NCI-H2029 (cell line): ENCODE measurements around the gene TXNDC11.

Source experiments
- DNase-seq: peaks from one replicate; lab custom pipeline; 2025; lab: John Stamatoyannopoulos, UW

Gene TXNDC11

DNA sequence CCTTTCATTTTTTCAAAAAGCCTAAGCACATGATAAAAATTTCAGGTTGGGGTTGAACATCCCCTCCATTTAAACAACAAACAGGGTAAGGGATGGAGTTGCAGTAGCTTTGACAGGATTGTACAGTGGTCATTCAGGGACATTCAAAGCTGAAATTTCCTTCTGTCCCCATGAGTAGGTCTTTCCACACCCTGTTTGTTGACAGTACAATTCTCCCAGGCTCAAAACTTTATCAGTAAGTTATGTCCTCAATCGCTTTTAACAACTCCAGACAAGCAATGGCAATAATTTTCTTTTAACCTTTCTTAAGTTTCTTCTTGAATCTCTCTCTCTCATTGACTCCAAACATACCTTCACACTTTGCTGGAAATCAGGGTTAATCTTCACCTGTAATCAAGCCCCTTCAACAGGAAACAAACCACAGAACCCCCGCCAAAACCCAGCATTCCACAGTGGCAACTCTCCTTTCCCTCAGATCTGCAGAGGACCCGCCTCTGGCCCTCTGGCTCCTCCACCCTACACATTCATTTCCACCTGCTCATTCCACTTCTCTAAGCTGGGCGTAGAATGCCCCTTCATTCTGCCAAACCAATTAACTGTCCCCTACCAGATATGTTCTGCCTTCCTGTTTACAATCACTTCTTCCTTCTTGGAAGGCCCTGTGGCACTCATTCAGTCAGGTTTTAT is 20.7 kb downstream of the TXNDC11 start:
- DNase-seq: no peak

DNA sequence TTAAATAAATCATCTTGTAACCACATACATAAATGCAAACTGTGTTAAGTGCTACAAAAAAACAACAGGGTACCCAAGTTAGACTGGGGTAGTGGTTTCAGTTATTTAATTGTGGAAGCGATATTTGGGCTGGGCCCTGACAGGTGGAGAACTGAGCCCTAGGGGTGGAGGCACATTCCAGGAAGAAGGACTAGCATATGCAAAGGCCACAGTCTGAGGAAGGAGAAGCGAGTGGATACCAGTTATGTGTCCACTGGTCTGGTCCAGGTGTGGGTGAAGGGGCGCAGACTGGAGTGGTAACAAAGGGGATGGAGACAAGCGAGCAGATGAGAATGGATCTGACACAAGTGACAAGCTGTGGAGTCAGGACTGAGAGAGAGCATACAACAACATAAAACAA is 22.9 kb downstream of the TXNDC11 start:
- no peak for DNase-seq

DNA sequence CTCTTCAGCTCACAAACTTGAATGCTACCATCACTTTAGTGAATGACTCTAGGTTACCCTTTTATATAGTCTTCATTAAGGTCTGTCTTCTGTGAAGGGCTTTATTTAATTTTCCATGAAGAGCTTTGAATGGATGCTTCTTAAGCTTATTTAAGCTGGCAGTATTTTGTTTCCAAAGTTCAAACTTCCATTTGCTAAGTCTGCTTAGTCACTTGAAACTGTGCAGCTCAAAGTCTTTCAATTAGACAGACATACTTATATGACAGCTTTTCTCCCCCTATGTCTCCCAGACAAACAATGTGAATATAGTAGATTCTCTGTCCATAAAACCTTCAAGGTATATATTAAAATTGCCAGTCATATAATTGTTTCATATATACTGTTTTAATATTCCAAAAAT is 23.5 kb downstream of the TXNDC11 start:
- no peak for DNase-seq

DNA sequence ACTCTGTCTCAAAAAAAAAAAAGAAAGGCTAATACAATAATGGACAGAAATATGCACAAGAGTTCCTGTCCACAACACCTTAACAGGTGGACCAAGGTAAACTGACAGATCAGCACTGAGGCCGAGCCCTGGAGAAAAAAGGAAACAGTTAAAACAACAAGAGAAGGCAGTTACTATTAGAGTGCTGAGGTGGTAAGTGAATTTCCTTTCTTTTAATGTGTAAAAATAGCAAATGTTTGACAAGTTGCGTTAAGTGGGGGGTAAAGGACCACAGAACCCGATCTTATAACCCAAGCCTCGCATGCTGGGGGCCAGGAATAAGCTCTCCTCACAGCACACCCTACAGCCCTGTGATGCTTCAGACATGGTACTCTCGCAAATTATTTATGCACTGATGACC is 24.8 kb downstream of the TXNDC11 start:
- DNase-seq: no peak

DNA sequence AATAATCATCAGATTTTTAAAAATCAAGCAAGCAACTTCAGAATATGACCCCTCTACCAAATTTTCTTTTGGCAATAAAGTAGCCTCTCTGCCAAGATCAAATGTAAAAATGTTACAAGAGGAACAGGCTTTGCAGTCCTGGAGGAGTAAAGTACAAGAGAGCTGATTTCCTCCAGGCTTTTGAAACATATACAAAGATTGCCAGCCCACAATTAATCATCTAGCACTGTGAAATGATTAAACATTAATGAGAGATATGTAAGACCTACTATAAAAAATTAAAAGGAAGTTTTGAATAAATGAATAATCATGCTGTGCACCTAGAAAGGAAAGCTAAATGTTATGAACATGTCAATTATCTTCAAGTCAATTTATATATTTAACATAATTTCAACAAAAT is 26.3 kb downstream of the TXNDC11 start:
- DNase-seq: no peak

DNA sequence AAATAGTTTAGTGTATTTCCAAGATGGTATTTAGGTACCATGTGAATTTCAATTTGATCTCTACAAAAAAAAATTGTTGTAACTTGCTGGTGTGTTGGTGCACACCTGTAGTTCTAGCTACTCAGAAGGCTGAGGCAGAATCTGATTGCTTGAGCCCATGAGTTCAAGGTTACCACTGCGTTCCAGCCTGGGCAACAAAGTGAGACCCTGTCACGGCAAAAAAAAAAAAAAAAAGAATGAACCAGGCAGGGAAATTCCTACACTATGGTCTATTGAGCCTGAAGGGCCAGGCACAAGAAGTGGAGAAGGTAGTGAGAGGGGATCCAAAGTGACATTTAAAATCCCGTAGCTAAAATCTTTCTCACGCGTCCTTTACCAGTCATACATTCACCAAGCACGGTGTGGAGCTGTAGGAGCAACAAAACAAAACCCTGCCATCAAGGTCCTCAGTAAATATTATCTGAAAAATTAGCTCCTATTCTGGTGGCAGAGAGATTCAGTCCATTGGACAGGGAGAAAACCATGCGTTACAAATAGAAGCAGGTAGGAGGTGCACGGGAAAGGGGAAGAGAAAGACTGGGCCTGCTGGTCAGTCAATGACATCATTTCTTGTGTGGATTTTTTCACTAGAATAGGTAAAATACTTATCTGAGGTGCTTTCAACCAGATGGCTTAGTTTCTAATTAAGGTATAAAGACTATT is 27.3 kb downstream of the TXNDC11 start:
- no peak for DNase-seq

DNA sequence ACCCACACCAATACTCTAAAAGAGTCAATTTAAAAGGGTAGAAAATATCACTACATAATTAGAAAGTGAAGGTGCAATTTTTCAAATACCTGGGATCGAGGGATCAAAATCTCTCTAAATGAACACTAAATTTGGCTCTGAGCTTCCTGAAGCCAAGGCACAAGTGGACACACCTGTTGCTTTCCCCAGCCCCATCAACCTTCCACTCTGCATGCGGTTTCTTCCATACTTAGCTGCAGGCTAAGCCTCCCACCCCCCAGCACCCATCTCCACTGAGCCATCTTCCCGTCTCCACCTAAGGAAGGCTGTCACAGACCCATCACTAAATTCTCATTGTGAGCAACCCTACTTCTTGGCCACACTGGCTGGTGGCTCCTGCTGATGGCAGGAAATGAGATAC is 30.5 kb downstream of the TXNDC11 start:
- DNase-seq: no peak

DNA sequence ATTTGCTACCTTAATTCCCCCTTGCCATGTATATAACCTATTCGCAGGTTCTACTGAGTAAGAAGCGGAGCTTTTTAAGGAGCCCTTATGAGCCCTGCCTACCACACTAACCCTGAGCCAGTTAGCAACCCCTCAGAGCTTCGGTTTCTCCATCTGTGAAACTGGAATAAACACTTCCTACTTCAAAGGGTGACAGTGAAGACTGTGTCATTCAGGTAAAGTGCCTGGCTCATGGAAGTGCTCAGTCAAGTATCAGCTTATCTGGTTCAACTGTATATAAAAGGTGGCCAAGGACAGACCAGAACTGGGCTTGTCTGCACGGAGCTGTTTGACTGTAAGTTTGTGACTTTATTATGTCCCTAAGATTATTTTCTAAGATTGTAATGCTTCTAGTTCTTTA is 31.0 kb downstream of the TXNDC11 start:
- no peak for DNase-seq

DNA sequence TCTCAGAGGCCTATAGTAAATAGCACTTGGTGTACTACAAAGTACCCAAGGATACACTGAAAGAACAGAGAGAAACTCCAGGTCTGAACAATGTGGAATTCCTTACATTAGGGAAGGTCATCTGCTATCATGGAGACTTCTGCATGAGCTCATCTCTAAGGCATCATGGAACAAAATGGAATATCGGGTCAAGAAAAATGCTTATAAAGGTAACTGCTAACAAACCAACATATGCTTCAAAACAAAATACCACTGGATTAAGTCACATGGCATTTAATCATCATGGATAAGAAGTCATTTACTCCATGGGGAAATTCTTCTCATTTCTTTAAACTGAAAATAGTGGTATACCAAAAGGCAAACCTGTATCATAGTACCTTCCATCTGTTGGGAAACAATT is 34.2 kb downstream of the TXNDC11 start:
- no peak for DNase-seq

DNA sequence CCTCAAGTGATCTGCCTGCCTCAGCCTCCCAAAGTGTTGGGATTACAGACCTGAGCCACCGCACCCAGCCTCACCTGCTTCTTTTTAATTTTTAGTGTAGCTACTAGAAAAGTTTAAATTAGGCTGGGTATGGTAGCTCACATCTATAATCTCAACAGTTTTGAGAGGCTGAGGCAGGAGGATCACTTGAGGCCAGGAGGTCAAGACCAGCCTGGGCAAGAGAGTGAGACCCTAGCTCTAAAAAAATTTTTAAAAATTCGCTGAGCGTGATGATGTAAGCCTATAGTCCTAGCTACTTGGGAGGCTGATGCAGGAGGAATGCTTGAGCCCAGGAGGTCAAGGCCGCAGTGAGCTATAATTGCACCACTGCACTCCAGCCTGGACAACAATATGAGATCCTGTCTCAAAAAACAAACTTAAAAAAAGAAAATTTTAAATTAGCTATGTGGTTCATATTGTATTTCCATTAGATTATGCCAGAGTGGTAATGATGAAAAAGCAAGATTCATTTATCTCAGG is 34.9 kb downstream of the TXNDC11 start:
- DNase-seq: no peak

DNA sequence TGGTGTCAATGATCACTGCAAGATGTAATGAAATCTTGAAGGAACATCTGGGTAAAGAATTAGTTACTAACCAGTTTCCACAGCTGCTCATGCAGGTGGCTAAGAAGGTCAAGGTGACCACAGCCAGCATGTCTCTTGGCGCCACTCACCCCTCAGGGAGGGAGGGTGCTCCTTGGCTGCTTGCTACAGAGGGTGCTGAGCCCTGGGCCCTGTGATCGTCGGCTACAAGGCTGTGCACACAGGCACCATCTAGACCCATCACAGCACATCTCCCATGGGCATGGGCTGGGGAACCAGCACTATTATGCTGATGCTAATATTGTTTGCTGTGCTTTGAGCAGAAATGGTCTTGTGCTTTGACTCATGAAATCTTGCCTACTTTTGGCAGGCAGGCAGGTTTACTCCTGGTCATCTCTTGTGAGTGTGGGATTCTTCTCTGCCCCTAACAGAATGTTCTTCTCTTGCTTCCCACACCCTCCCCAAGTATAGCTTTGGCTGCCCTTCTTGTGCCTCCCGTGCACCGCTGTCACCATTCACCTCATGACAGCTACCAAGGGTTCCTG is 36.4 kb downstream of the TXNDC11 start:
- DNase-seq: no peak

DNA sequence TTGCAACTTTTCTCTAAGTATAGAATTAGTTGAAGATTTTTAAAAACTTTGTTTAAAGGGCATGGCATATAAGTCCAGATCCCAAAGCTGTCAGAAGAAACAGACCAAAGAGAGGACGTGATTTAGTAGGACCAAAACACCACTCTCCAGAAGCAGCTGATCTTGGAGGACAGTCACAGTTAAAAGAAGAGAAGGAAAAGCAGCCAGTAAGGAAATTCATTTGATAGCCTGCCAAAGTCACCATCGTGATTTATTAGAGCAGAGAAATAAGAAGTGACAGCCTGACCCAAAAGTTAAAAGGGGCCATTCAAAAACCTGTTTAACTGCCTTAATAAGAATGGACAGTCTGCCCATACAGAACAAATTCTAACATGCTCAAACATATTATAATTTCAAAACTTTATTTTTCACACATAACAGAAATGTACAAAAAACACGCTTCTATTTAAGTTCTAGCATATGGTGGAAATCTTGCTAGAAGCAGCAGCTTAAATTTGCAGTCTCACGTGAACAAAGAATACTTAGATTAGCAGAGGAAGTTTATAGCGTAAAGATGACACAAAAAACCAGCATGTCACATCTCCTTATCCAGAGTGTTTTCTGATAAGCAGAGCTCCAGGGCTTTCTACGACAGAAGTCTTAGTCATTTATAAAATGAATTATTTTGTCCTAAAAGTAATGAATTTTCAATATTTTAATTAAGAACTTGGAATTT is 37.2 kb downstream of the TXNDC11 start:
- DNase-seq: no peak

DNA sequence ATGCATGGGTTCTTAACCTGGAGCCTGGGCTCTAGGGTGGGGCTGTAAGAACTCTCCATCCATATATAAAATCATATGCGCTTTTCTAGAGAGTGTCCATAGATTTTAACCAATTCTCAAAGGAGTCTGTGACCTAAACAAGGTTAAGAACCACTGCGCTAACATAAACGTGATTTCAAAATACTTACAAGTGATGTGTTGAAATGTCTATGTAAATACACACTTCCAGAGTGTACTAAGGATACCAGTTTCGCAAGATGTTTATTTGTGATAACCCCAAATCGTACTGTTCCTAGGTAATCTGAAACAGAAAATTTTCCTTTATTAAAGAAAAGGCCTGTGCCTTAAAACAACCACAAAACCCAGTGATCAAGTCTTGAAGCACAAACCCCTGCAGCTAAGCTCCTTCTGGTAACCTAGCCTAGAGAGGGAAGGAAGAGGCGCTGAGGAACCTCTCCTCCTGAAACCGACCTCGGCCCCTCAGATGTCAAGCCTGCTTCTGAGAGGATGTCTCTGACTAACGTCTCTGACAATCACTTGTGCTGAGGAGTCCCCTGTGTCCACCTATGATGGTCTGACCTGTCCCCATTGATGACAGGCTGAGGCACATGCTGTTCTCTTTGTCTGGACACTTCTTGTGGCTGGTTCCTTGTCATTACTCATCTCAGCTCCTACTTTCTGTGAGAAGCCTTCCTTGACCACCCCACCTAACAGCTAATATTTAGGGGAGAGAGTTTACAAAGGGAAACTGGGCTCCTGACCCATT is 42.2 kb downstream of the TXNDC11 start:
- no peak for DNase-seq

DNA sequence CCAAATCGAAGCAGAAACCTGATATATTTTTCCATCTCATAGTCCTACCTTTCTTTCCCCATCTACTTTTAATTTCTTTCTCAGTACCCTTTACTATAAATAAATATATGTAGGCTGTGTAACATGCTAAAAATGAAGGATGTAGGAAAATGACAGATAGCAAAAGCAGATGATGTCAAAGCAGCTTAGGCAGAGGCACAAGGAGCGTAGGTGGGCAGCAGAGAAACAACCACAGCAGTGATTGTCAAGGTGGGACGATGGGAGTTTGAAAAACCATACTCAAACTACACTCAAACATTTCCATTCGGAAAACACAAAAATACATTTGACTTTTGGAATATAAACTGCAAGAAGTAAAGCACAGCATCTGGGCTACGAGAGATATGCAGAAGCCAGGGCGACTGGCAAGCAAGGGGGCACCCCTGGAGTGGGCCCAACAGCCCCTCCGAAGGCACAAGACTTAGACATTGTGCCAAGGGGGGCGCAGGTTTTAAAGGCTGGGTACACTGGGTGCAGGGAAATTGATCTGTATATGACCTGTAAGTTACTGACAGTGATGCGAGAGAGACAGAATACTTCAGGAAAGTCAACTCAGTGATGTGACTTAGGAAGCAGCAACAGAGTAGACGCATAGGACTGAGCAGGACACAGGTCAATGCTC is 43.3 kb downstream of the TXNDC11 start:
- DNase-seq: no peak

DNA sequence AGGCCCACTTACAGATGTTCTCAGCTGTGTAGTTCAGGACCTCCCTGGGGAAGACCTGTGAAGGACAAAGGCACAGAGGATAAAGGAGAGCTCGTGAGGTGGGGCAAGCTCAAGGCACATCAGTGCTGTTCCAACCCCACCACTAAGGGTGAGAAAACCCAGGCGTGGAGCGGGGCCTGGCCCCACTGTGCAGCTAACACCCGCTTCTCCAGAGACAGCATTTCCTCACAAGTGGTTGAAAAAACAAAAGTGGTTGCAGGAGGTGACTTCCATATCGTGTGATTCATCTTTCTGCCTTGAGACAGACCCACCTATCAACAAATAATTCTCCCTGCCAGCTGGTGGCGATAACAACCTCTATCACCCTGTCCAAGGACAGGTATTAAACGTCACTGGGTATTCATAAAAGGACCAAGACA is 44.4 kb downstream of the TXNDC11 start:
- DNase-seq: no peak

DNA sequence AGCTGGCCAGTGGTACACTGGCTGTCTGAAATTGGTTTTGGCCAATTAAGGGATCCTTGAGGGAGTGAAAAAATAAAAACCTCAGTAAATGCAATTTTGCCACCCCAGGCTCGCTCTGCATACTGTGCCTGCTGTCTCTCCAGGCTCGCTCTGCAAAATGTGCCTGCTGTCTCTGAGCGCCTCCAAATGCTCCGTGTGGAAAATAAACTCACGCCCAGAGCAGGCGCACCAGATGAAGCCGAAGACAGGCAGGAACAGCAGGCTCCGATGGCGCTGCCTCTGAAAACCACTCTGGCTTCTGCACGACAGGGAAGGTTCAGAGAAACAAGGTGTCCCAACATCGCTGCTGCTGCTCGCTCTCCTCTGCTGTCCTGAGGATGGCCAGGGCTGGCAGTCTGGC is 45.3 kb downstream of the TXNDC11 start:
- no peak for DNase-seq

DNA sequence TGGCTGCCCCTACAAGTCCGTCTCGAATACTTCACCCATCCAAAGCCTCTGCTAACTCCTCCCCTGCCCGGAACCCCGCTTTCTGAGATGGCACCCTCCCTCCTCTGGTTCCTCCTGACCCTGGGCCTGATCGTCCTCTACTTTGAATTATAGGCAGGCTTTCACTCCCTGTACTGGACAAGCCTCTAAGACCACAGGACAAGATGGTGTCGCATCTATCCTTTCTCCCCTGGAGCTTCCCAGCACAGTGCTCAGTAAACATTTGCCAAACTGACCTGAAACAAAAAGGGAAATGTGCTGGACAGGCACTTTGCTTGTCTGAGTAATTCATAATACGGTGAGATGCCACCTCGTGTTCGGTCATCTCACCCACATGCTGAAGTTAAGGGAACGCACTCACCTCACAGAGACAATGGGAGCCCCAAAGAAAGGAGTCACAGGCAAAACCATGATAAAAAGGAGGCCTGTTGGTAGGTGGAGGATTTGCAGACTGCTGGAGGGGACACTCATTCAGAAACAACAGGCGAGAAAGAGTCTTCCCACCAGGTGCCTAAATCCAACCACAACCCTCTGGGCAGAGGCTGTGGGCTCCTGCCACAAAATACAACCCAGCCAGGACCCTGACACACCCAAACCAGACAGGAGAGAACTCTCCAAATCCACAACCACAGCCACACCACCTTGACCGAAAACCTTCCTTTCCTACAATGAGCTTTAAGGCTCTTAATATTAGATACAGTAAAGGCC is 46.2 kb downstream of the TXNDC11 start:
- no peak for DNase-seq

DNA sequence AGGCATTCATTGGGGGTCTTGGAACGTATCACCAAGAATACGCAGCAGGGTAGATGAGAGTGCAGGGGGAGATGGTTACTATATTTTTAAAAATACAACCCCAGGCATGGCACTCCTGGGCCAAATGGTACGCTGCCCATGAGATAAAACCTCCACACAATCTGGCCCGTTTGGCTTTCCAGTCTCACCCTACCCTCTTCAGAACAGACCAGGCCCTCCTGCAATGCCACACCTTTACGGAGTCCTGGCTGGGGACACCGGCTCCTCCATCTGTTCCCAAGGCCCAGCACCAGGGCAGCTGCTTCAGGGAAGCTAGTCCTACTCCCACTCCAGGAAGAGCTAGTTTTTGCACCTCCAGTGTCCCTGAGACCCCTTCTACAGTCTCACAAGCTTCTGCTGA is 50.0 kb downstream of the TXNDC11 start:
- no peak for DNase-seq

DNA sequence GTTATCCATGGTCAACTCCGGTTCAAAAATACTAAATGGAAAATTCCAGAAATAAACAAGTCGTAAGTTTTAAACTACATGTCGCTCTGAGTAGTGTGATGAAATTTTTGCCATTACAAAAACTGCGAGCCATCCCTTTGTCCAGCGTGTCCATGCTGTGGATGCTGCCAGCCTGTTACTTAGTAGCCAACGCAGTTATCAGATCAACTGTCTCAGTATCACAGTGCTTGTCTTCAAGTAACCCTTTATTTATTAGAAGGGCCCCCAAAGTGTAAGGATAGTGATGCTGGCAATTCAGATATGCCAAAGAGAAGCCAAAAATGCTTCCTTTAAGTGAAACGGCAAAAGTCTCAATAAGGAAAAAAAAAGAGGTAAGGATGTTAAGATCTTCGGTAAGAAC is 50.5 kb downstream of the TXNDC11 start:
- no peak for DNase-seq

DNA sequence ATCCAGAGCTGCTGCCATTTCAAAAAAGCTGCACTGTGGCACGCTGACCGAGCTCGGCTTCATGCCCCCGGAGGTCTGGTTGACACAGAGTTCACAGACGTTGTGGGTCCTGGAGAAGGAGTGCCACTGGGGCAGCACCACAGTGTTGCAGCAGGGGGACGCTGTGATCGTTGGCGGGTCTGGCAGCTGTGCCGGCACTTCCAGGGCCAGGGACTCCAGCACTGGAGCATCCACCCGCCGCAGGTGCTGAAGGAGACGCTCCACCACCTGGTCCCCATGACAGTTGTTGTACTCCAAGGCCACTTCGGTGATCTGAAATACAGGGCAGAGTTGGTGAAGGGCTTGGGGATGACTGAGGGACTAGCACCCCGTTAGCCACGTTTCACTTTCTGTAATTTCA is 50.9 kb downstream of the TXNDC11 start:
- DNase-seq: no peak

DNA sequence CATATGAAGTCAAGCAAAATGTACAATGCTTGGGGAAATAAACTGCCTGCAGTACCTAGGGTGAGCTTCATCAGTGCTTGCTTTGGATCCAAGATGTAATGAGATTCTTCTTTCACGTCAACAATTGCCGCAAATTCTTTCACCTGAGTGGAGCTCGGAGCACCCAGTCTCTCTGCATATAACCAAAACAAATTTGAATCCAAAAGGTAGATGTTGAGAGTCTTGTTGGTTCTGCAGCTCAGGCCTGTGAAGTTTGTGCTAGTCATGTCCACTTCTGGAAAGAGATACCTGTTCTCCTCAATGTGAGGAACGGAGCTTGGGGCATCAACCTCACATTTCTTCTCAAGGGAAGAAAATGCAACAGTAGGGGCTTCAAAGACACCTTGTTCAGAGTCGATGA is 51.4 kb downstream of the TXNDC11 start:
- no peak for DNase-seq
